Tibial nerve (tissue), 4 donors: Measurements from ENCODE around the gene ZNF853. TPM values are rescaled to one million over a fixed set of nuclear protein-coding genes. Genes with fewer than 3 reads are reported as not detected.

Experiments
- DNase-seq, 2 donors: peaks; one replicate each; pipeline ENCODE4 v3.0.0-alpha.2; 2019; ENCODE audit warnings: low spot score in 2 of 2
- H3K27ac ChIP-seq, 4 donors: fragments of 200-600 bp; sonication (generic) in 3 of 4; one replicate each; pipeline ENCODE4 v1.5.1; 2017 to 2019; ENCODE audit warnings: mild to moderate bottlenecking in 1 of 4
- H3K27me3 ChIP-seq, 2 donors: fragments of 200-600 bp; sonication (generic) in 1 of 2; one replicate each; pipeline versions ENCODE4 v1.5.1 to v1.6.0; 2017 to 2019
- H3K36me3 ChIP-seq, 3 donors: fragments of 200-600 bp; sonication (generic); one replicate each; pipeline ENCODE4 v1.5.1; 2018 to 2019
- H3K4me1 ChIP-seq, 4 donors: fragments of 200-600 bp; sonication (generic) in 3 of 4; one replicate each; pipeline ENCODE4 v1.5.1; 2017 to 2019
- H3K4me3 ChIP-seq, 4 donors: fragments of 200-600 bp; sonication (generic) in 3 of 4; one replicate each; pipeline ENCODE4 v1.5.1; 2017 to 2019; ENCODE audit warnings: mild to moderate bottlenecking in 1 of 4, moderate library complexity in 1 of 4
- H3K9me3 ChIP-seq, 4 donors: fragments of 200-600 bp; sonication (generic) in 3 of 4; one replicate each; pipeline ENCODE4 v1.5.1; 2017 to 2019
- CTCF ChIP-seq, 5 experiments: fragments of 200-600 bp in 3 of 5; fragments of 450-650 bp in 2 of 5; sonication (generic) in 3 of 5; IDR thresholded peaks; one replicate each; pipeline ENCODE4 v1.5.1; 2016 to 2019; ENCODE audit warnings: antibody characterized with exemption in 5 of 5, mild to moderate bottlenecking in 3 of 5, moderate library complexity in 2 of 5
- EP300 ChIP-seq, 2 donors: sonication (generic); formaldehyde crosslinking; IDR thresholded peaks; one replicate each; pipeline ENCODE4 v1.6.1; 2017; ENCODE audit warnings: antibody characterized with exemption in 2 of 2, mild to moderate bottlenecking in 1 of 2
- POLR2A ChIP-seq, 2 donors: fragments of 450-650 bp; IDR thresholded peaks; one replicate each; pipeline ENCODE4 v1.6.1; 2017; ENCODE audit warnings: antibody characterized with exemption in 2 of 2, mild to moderate bottlenecking in 2 of 2, moderate library complexity in 2 of 2
- WGBS, 2 donors: methylation state at CpG; one replicate each; pipeline ENCODE4 v1.1.5; 2018; 5-methylcytosine and 5-hydroxymethylcytosine counted together
- total RNA-seq, 4 donors: library from RNA; depleted of rRNA; stranded (reverse); fragments of >200 nt; gene quantifications; one replicate each; pipeline ENCODE4 v1.1.0, GENCODE V29; 2016

The ZNF853 gene
- total RNA-seq, 4 donors from 2014 or later, result 8.2 to 18.2 (median 12.7) TPM

- no peak overlapping the region for H3K27ac ChIP-seq
- no peak overlapping the region for H3K4me3 ChIP-seq
- TF ChIP-seq EP300 (IDR thresholded peaks at IDR 0.05) (no peak), CTCF (IDR thresholded peaks at IDR 0.05) (no peak), POLR2A (IDR thresholded peaks at IDR 0.05) (no peak)
- peak; percentile 12 to 18 for DNase-seq
- no peaks in the 10 kb centered on the region for H3K27me3 ChIP-seq
- peaks cover 0 to 61% (median 0%) of the 10 kb centered on the region in 3 donors for H3K36me3 ChIP-seq
- 55 to 66% methylated on average over 11 of the region's 11 CpGs for WGBS, 2 donors
- peaks cover 0 to 46% (median 16%) of the 10 kb centered on the region in 4 donors for H3K4me1 ChIP-seq
- H3K9me3 ChIP-seq, result no peaks in the 10 kb centered on the region
These were observed 24.9 kb downstream of the ZNF853 start for GRCh38 chr7:6640246-6640721.

- 85 to 91% methylated on average over 14 to 15 of the region's 15 CpGs for WGBS, 2 donors
- no peak for TF ChIP-seq EP300 (IDR thresholded peaks at IDR 0.05)
- no peak for TF ChIP-seq POLR2A (IDR thresholded peaks at IDR 0.05)
- Histone ChIP-seq H3K9me3 (no peaks in the 10 kb centered on the region), H3K27ac (no peak overlapping the region), H3K27me3 (no peaks in the 10 kb centered on the region), H3K4me1 (peaks cover 0 to 40% (median 15%) of the 10 kb centered on the region in 4 donors), H3K36me3 (peaks cover 0 to 73% (median 0%) of the 10 kb centered on the region in 3 donors), H3K4me3 (no peak overlapping the region)
- no peak for DNase-seq
These were observed 26.1 kb downstream of the ZNF853 start for GRCh38 chr7:6641305-6642035.

GRCh38 chr7:6642239-6642839 is 26.9 kb downstream of the ZNF853 start:
- H3K9me3 ChIP-seq, result no peaks in the 10 kb centered on the region
- H3K4me3 ChIP-seq, result no peak overlapping the region
- no peak for DNase-seq
- 87 to 91% methylated on average over 21 to 24 of the region's 24 CpGs for WGBS, 2 donors
- no peak overlapping the region for H3K27ac ChIP-seq
- peaks cover 0 to 82% (median 0%) of the 10 kb centered on the region in 3 donors for H3K36me3 ChIP-seq
- TF ChIP-seq POLR2A (IDR thresholded peaks at IDR 0.05), result no peak
- no peak for TF ChIP-seq EP300 (IDR thresholded peaks at IDR 0.05)
- TF ChIP-seq CTCF (IDR thresholded peaks at IDR 0.05), result no peak
- peaks cover 0 to 37% (median 12%) of the 10 kb centered on the region in 4 donors for H3K4me1 ChIP-seq
- no peaks in the 10 kb centered on the region for H3K27me3 ChIP-seq

GRCh38 chr7:6642861-6643640 is 27.6 kb downstream of the ZNF853 start:
- TF ChIP-seq POLR2A (IDR thresholded peaks at IDR 0.05) (no peak), CTCF (IDR thresholded peaks at IDR 0.05) (no peak), EP300 (IDR thresholded peaks at IDR 0.05) (no peak)
- H3K27me3 ChIP-seq, result no peaks in the 10 kb centered on the region
- H3K4me1 ChIP-seq, result peaks cover 0 to 33% (median 9%) of the 10 kb centered on the region in 4 donors
- WGBS, 2 donors, result 86 to 92% methylated on average over 16 to 18 of the region's 22 CpGs
- peaks cover 0 to 89% (median 0%) of the 10 kb centered on the region in 3 donors for H3K36me3 ChIP-seq
- no peak overlapping the region for H3K4me3 ChIP-seq
- DNase-seq, result no peak
- no peaks in the 10 kb centered on the region for H3K9me3 ChIP-seq
- no peak overlapping the region for H3K27ac ChIP-seq

- peaks cover 0 to 99% (median 0%) of the 10 kb centered on the region in 3 donors for H3K36me3 ChIP-seq
These were observed 28.7 kb downstream of the ZNF853 start for GRCh38 chr7:6643915-6644625.

More at GRCh38 chr7:6643915-6644625, 28.7 kb downstream of the ZNF853 start:
- TF ChIP-seq CTCF (IDR thresholded peaks at IDR 0.05) (no peak), POLR2A (IDR thresholded peaks at IDR 0.05) (no peak), EP300 (IDR thresholded peaks at IDR 0.05) (no peak)
- no peak overlapping the region for H3K27ac ChIP-seq
- H3K4me3 ChIP-seq, result no peak overlapping the region
- no peak for DNase-seq
- H3K4me1 ChIP-seq, result peaks cover 0 to 23% (median under 1%) of the 10 kb centered on the region in 4 donors
- no peaks in the 10 kb centered on the region for H3K27me3 ChIP-seq
- no peaks in the 10 kb centered on the region for H3K9me3 ChIP-seq
- WGBS, 2 donors, result 91 to 95% methylated on average over 21 of the region's 21 CpGs
